Measurements from ENCODE around the gene CDKN1A. TPM values are rescaled to one million over a fixed set of nuclear protein-coding genes. Genes with fewer than 3 reads are reported as not detected.

Gene CDKN1A
- total RNA-seq (2014; rRNA removed; shearing (Covaris generic)): 65.0 and 68.0 TPM in 2 replicates
- 182 and 191 TPM in 2 replicates for polyA plus RNA-seq (2015; cell fraction: cytosol; rRNA removed)
- 45.7 and 54.2 TPM in 2 replicates for polyA plus RNA-seq (2015; cell fraction: nucleus; rRNA removed)

- peak; percentile 86 for DNase-seq (ENCODE audit: low read depth, low spot score)
These were observed at the start of gene CDKN1A for GRCh38 chr6:36678488-36679042. TSS of gene CDKN1A (plus strand) at chr6:36678714. CDS start at chr6:36684102, 5,388 bp downstream.

GRCh38 chr6:36629784-36630183 lies 48.7 kb upstream of the CDKN1A start:
- in situ Hi-C loops (cut with HindIII; ENCODE audit: low pct_unique_long_range_greater_than_20kb, low sequenced_read_pairs): no loop called here

More at GRCh38 chr6:36678488-36679042, at the start of gene CDKN1A:
- in situ Hi-C loops (cut with HindIII; ENCODE audit: low pct_unique_long_range_greater_than_20kb, low sequenced_read_pairs): no loop called here

GRCh38 chr6:36631326-36632011 lies 47.0 kb upstream of the CDKN1A start:
- DNase-seq (ENCODE audit: low read depth, low spot score): no peak
- in situ Hi-C loops (cut with HindIII; ENCODE audit: low pct_unique_long_range_greater_than_20kb, low sequenced_read_pairs): no loop called here

More at GRCh38 chr6:36629784-36630183, 48.7 kb upstream of the CDKN1A start:
- DNase-seq (ENCODE audit: low read depth, low spot score): no peak

- DNase-seq (ENCODE audit: low read depth, low spot score): no peak
- in situ Hi-C loops (cut with HindIII; ENCODE audit: low pct_unique_long_range_greater_than_20kb, low sequenced_read_pairs): no loop called here
These were observed 45.1 kb upstream of the CDKN1A start for GRCh38 chr6:36633370-36633769.

- in situ Hi-C loops (cut with HindIII; ENCODE audit: low pct_unique_long_range_greater_than_20kb, low sequenced_read_pairs): no loop called here
- no peak for DNase-seq (ENCODE audit: low read depth, low spot score)
These were observed 44.6 kb upstream of the CDKN1A start for GRCh38 chr6:36633915-36634314.

- no peak for DNase-seq (ENCODE audit: low read depth, low spot score)
- in situ Hi-C loops (cut with HindIII; ENCODE audit: low pct_unique_long_range_greater_than_20kb, low sequenced_read_pairs): no loop called here
These were observed 44.0 kb upstream of the CDKN1A start for GRCh38 chr6:36634317-36635108.

- DNase-seq (ENCODE audit: low read depth, low spot score): no peak
- in situ Hi-C loops (cut with HindIII; ENCODE audit: low pct_unique_long_range_greater_than_20kb, low sequenced_read_pairs): no loop called here
These were observed 42.2 kb upstream of the CDKN1A start for GRCh38 chr6:36636283-36636682.

GRCh38 chr6:36636687-36637418 lies 41.7 kb upstream of the CDKN1A start:
- DNase-seq (ENCODE audit: low read depth, low spot score): no peak
- in situ Hi-C loops (cut with HindIII; ENCODE audit: low pct_unique_long_range_greater_than_20kb, low sequenced_read_pairs): no loop called here

GRCh38 chr6:36638579-36638978 lies 39.9 kb upstream of the CDKN1A start:
- no peak for DNase-seq (ENCODE audit: low read depth, low spot score)
- in situ Hi-C loops (cut with HindIII; ENCODE audit: low pct_unique_long_range_greater_than_20kb, low sequenced_read_pairs): no loop called here

- in situ Hi-C loops (cut with HindIII; ENCODE audit: low pct_unique_long_range_greater_than_20kb, low sequenced_read_pairs): no loop called here
- DNase-seq (ENCODE audit: low read depth, low spot score): no peak
These were observed 39.2 kb upstream of the CDKN1A start for GRCh38 chr6:36639171-36639808.

- no peak for DNase-seq (ENCODE audit: low read depth, low spot score)
- in situ Hi-C loops (cut with HindIII; ENCODE audit: low pct_unique_long_range_greater_than_20kb, low sequenced_read_pairs): no loop called here
These were observed 37.0 kb upstream of the CDKN1A start for GRCh38 chr6:36641543-36641942.

GRCh38 chr6:36642913-36643817 lies 35.3 kb upstream of the CDKN1A start:
- in situ Hi-C loops (cut with HindIII; ENCODE audit: low pct_unique_long_range_greater_than_20kb, low sequenced_read_pairs): no loop called here
- no peak for DNase-seq (ENCODE audit: low read depth, low spot score)

GRCh38 chr6:36643977-36644376 lies 34.5 kb upstream of the CDKN1A start:
- DNase-seq (ENCODE audit: low read depth, low spot score): no peak
- in situ Hi-C loops (cut with HindIII; ENCODE audit: low pct_unique_long_range_greater_than_20kb, low sequenced_read_pairs): no loop called here

- DNase-seq (ENCODE audit: low read depth, low spot score): no peak
- in situ Hi-C loops (cut with HindIII; ENCODE audit: low pct_unique_long_range_greater_than_20kb, low sequenced_read_pairs): no loop called here
These were observed 29.4 kb upstream of the CDKN1A start for GRCh38 chr6:36649086-36649485.

GRCh38 chr6:36649701-36650484 lies 28.6 kb upstream of the CDKN1A start:
- in situ Hi-C loops (cut with HindIII; ENCODE audit: low pct_unique_long_range_greater_than_20kb, low sequenced_read_pairs): no loop called here
- DNase-seq (ENCODE audit: low read depth, low spot score): no peak
